Measurements from ENCODE around the gene WDR19.

DNA sequence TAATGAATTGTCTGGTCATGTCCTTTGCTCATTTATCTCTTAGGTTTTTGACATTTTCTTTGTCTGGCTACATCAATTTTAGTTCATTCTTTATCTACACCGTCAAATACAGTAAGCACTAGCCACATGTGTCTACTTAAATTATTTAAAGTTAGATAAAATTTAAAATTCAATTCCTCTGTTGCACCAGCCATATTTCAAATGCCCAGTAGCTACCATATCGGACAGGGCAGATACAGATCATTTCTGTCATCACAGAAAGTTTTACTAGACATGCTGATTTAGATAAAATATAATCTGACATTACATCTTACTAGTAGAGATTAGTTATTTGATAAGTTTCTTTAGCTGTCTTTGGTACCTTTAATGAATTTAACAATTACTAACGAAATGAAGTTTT is 61.1 kb downstream of the WDR19 start:
- TF ChIP-seq CTCF (IDR thresholded peaks at IDR 0.05; ENCODE audit: borderline replicate concordance, extremely low read depth, low read length, poor library complexity, severe bottlenecking): no peak
- no peak for TF ChIP-seq EZH2 (IDR thresholded peaks at IDR 0.05; ENCODE audit: borderline replicate concordance, low read depth, low read length, severe bottlenecking)
